Measurements from ENCODE around the gene ZFHX2. TPM values are rescaled to one million over a fixed set of nuclear protein-coding genes. Genes with fewer than 3 reads are reported as not detected.

Gene ZFHX2
- polyA plus RNA-seq, 1 of the 3 experiments (the other 2 are of a cell fraction), result 0.77 TPM

GRCh38 chr14:23518709-23519108 is 32.9 kb downstream of the ZFHX2 start (continued):
- TF ChIP-seq ZBTB33 (IDR thresholded peaks at IDR 0.05; ENCODE audit: borderline replicate concordance, low read depth) (no peak), MXI1 (IDR thresholded peaks at IDR 0.05; ENCODE audit: low read depth, low read length) (no peak), USF2 (IDR thresholded peaks at IDR 0.05; ENCODE audit: borderline replicate concordance, low read depth, low read length) (no peak), MAX (IDR thresholded peaks at IDR 0.05; ENCODE audit: low read depth) (no peak), TAF1 (IDR thresholded peaks at IDR 0.05; ENCODE audit: borderline replicate concordance, low read depth, low read length) (no peak), USF1 (IDR thresholded peaks at IDR 0.05; ENCODE audit: borderline replicate concordance, low read depth) (no peak), RAD21 (IDR thresholded peaks at IDR 0.05; ENCODE audit: low read length) (no peak), RXRA (IDR thresholded peaks at IDR 0.05; ENCODE audit: borderline replicate concordance, low read depth) (no peak), FOSL2 (IDR thresholded peaks at IDR 0.05; ENCODE audit: borderline replicate concordance, low read depth) (no peak), GABPA (IDR thresholded peaks at IDR 0.05; ENCODE audit: low read depth) (no peak), CTCF (IDR thresholded peaks at IDR 0.05) (no peak), NFIC (IDR thresholded peaks at IDR 0.05; ENCODE audit: borderline replicate concordance) (no peak)

- H3K27ac ChIP-seq (ENCODE audit: low read depth in 2 of 2, low read length in 1 of 2), result no peak overlapping the region
- H3K4me2 ChIP-seq, result no peak overlapping the region
- H3K9me3 ChIP-seq, result no peaks in the 10 kb centered on the region
- H2AFZ ChIP-seq (ENCODE audit: low read depth), result no peak overlapping the region
- no peaks in the 10 kb centered on the region for H3K36me3 ChIP-seq (replicated peaks in 1 of 2; ENCODE audit: control insufficient read depth in 1 of 2, insufficient read depth in 2 of 2, low read length in 1 of 2)
- H3F3A ChIP-seq (replicated peaks; ENCODE audit: insufficient read depth), result no peaks in the 10 kb centered on the region
- H3K4me3 ChIP-seq (ENCODE audit: low read depth in 2 of 2, low read length in 1 of 2), result no peak overlapping the region
- H4K20me1 ChIP-seq (ENCODE audit: insufficient read depth), result no peaks in the 10 kb centered on the region
- ChIA-PET POLR2A (interaction anchor here (1.2 to 1.4 kb wide), 2 partner anchors 13 to 20 kb away, joined by 3 read pairs; no protein-coding TSS in a partner anchor), CTCF (interaction anchor here (0.8 to 1.8 kb wide), 7 partner anchors 14 to 44 kb away, joined by 3 to 8 read pairs (median 4); no protein-coding TSS in a partner anchor)
- H3K27me3 ChIP-seq (ENCODE audit: insufficient read depth), result no peaks in the 10 kb centered on the region
- H3K79me2 ChIP-seq (ENCODE audit: insufficient read depth), result no peaks in the 10 kb centered on the region
- peaks cover 0 to 21% of the 10 kb centered on the region in 2 experiments; a peak in 1 of 4 replicates for H3K4me1 ChIP-seq (ENCODE audit: control insufficient read depth in 1 of 2, insufficient read depth in 2 of 2, low read depth in 1 of 2, low read length in 1 of 2)
- 72% methylated on average over 6 of the region's 6 CpGs for WGBS (ENCODE audit: low lambda C conversion rate)
- no peak for DNase-seq
- no peak overlapping the region for H3K9ac ChIP-seq
- H3K9me2 ChIP-seq, result no peaks in the 10 kb centered on the region
- no peak for TF ChIP-seq ELF1 (IDR thresholded peaks at IDR 0.05)
- TF ChIP-seq SMC3 (IDR thresholded peaks at IDR 0.05; ENCODE audit: low read depth, low read length), result no peak
- TF ChIP-seq IRF3 (IDR thresholded peaks at IDR 0.05; ENCODE audit: low read depth, low read length), result no peak
- TF ChIP-seq CHD2 (IDR thresholded peaks at IDR 0.05; ENCODE audit: low read length, partially characterized antibody), result no peak
- TF ChIP-seq NFIC (IDR thresholded peaks at IDR 0.05; ENCODE audit: borderline replicate concordance), result no peak
- no peak for TF ChIP-seq POLR2AphosphoS5 (IDR thresholded peaks at IDR 0.05; ENCODE audit: low read depth, low read length)
- TF ChIP-seq EP300 (IDR thresholded peaks at IDR 0.05; ENCODE audit: borderline replicate concordance in 1 of 2, low read depth in 1 of 2, low read length in 1 of 2), result no peak
- TF ChIP-seq GATA2 (CRISPR knock-in tag; IDR thresholded peaks at IDR 0.05), result no peak
- TF ChIP-seq ZBTB33 (IDR thresholded peaks at IDR 0.05; ENCODE audit: borderline replicate concordance, low read depth), result no peak
- no peak for TF ChIP-seq TEAD4 (IDR thresholded peaks at IDR 0.05; ENCODE audit: borderline replicate concordance, insufficient read depth)
- no peak for TF ChIP-seq RCOR1 (IDR thresholded peaks at IDR 0.05; ENCODE audit: low read length)
- TF ChIP-seq MEF2A (IDR thresholded peaks at IDR 0.05; ENCODE audit: borderline replicate concordance, low read depth), result no peak
Measured at GRCh38 chr14:23517650-23518326, 33.8 kb downstream of the ZFHX2 start.

All from SK-N-SH (cell line).